PC-3 (cell line): ENCODE data around the gene HLCS. TPM values are rescaled to one million over a fixed set of nuclear protein-coding genes. Genes with fewer than 3 reads are reported as not detected.
A peak's percentile ranks its signal among the peaks of the same experiment; 100 is the strongest.

Source experiments
- ATAC-seq: fragments of 200-7000 bp; cut with Tn5 transposase; 2 replicates; pipeline ENCODE4 v1.9.1; 2020; ENCODE audit warnings: mild to moderate bottlenecking, moderate library complexity
- BruUV-seq: library from RNA; stranded (reverse); fragments of 400-500 nt; replicated peaks from 2 replicates; lab custom pipeline; 2021; lab: Mats Ljungman, UMichigan
- CTCF ChIA-PET: fragments of 300-600 bp; sonication (Branson Sonifier 250); formaldehyde crosslinking; loops from one replicate; lab custom pipeline; 2022; ENCODE audit warnings: antibody characterized with exemption; lab: Charles Lee
- POLR2A ChIA-PET: fragments of 300-600 bp; sonication (Branson Sonifier 250); formaldehyde crosslinking; loops from one replicate; lab custom pipeline; 2022; ENCODE audit warnings: antibody characterized with exemption; ENCODE audit not compliant: unreplicated experiment; lab: Charles Lee
- DNase-seq: peaks from one replicate; pipeline ENCODE4 v3.0.0-alpha.2; 2015
- H2AFZ ChIP-seq: fragments of 300-600 bp; sonication (generic); 2 replicates; pipeline ENCODE4 v1.6.0; 2016; ENCODE audit warnings: antibody characterized with exemption, low read length
- H3F3A ChIP-seq: fragments of 300-600 bp; sonication (generic); one replicate; pipeline ENCODE4 v1.6.0; 2017; ENCODE audit warnings: antibody characterized with exemption, low read length, control low read depth, mild to moderate bottlenecking; ENCODE audit not compliant: unreplicated experiment
- H3K27ac ChIP-seq: fragments of 300-600 bp; sonication (generic); 2 replicates; pipeline ENCODE4 v1.5.1; 2016; ENCODE audit warnings: mild to moderate bottlenecking, low read length
- H3K27me3 ChIP-seq: fragments of 300-600 bp; sonication (generic); 2 replicates; pipeline ENCODE4 v1.6.1; 2016; ENCODE audit warnings: low read length, mixed read lengths
- H3K36me3 ChIP-seq: fragments of 300-600 bp; sonication (generic); 2 replicates; pipeline ENCODE4 v1.6.1; 2016; ENCODE audit warnings: low read depth, mixed run types, low read length, mixed read lengths
- H3K4me1 ChIP-seq: fragments of 300-600 bp; sonication (generic); 2 replicates; pipeline ENCODE4 v1.5.1; 2016; ENCODE audit warnings: low read length; ENCODE audit not compliant: insufficient read depth
- H3K4me2 ChIP-seq: fragments of 300-600 bp; sonication (generic); 2 replicates; pipeline ENCODE4 v1.6.0; 2016; ENCODE audit warnings: low read length
- H3K4me3 ChIP-seq: fragments of 300-600 bp; sonication (generic); 2 replicates; pipeline ENCODE4 v1.5.1; 2016; ENCODE audit warnings: mild to moderate bottlenecking, low read length, mixed read lengths
- H3K79me2 ChIP-seq: fragments of 300-600 bp; sonication (generic); 2 replicates; pipeline ENCODE4 v1.6.1; 2017; ENCODE audit warnings: low read length, mixed read lengths
- H3K9ac ChIP-seq: fragments of 300-600 bp; sonication (generic); 2 replicates; pipeline ENCODE4 v1.6.0; 2016; ENCODE audit warnings: mild to moderate bottlenecking, low read length
- H3K9me2 ChIP-seq: fragments of 300-600 bp; sonication (generic); replicated peaks from 2 replicates; pipeline ENCODE4 v1.6.1; 2016; ENCODE audit warnings: mixed run types, low read length, mixed read lengths
- H3K9me3 ChIP-seq: fragments of 300-600 bp; sonication (generic); 2 replicates; pipeline ENCODE4 v1.6.1; 2016; ENCODE audit warnings: low read length, mixed read lengths
- H4K20me1 ChIP-seq: fragments of 300-600 bp; sonication (generic); 2 replicates; pipeline ENCODE4 v1.6.1; 2016; ENCODE audit warnings: low read length, mixed read lengths
- EZH2 ChIP-seq: fragments of 300-600 bp; sonication (generic); IDR thresholded peaks from one replicate; pipeline ENCODE4 v1.6.1; 2017; ENCODE audit warnings: antibody characterized with exemption, mild to moderate bottlenecking, low read length; ENCODE audit not compliant: unreplicated experiment
- EZH2phosphoT487 ChIP-seq: fragments of 300-600 bp; sonication (generic); IDR thresholded peaks from 2 replicates; pipeline ENCODE4 v1.6.1; 2018; ENCODE audit warnings: mild to moderate bottlenecking, antibody characterized with exemption, low read length, borderline replicate concordance
- intact Hi-C: fragments of 100-400 bp; cut with micrococcal nuclease; formaldehyde crosslinking; loops from 2 replicates; pipeline ENCODE4 v1.9.0; 2023
- total RNA-seq: library from RNA; depleted of rRNA; stranded (reverse); fragments of >200 nt; gene quantifications from 2 replicates; pipeline ENCODE4 v1.2.3, GENCODE V29; 2014
- TF ChIP-seq, protein P1 (sequence below): fragments of 300-600 bp; sonication (generic); conservative IDR thresholded peaks from 2 replicates; pipeline ENCODE4 v1.5.1; 2017; ENCODE audit warnings: antibody characterized with exemption, low read depth, mild to moderate bottlenecking, low read length

Gene HLCS
- total RNA-seq, 1 experiment from 2014 or later: 44.1 TPM

DNA sequence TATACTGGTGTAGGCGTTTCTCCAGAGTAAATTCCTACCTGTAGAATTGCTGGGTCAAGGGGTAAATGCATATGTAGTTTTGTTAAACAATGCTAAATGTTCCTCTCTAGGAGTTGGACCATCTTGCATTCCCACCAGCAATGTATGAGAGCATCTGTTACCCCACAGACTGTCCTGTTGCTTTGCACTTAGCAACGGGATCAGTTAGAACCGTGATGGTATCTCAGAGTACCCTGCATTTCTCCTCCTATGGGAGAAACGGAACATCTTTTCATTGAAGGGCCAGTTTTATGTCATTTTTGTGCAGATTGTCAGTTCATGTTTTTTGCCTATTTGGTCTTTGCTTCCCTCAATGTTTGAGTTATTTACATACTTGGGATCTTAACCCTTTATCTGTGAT lies 22.1 kb upstream of the HLCS start:
- DNase-seq (no peak), ATAC-seq (peak; percentile 18; the same call in 1 of the 2 replicates)
- Histone ChIP-seq H4K20me1 (no peaks in the 10 kb centered on the region), H3K9me3 (no peaks in the 10 kb centered on the region), H3K4me2 (peak overlapping the region; percentile 77), H3K4me1 (peaks cover 42% of the 10 kb centered on the region), H2AFZ (no peak overlapping the region), H3K27ac (peak overlapping the region; percentile 89), H3K4me3 (peak overlapping the region; percentile 47), H3K36me3 (no peaks in the 10 kb centered on the region), H3F3A (peaks cover 12% of the 10 kb centered on the region), H3K79me2 (no peaks in the 10 kb centered on the region), H3K9me2 (no peaks in the 10 kb centered on the region), H3K27me3 (no peaks in the 10 kb centered on the region), H3K9ac (peak overlapping the region; percentile 48)
- POLR2A ChIA-PET: no interaction called here
- no peak for TF ChIP-seq EZH2phosphoT487
- TF ChIP-seq, protein P1, sequence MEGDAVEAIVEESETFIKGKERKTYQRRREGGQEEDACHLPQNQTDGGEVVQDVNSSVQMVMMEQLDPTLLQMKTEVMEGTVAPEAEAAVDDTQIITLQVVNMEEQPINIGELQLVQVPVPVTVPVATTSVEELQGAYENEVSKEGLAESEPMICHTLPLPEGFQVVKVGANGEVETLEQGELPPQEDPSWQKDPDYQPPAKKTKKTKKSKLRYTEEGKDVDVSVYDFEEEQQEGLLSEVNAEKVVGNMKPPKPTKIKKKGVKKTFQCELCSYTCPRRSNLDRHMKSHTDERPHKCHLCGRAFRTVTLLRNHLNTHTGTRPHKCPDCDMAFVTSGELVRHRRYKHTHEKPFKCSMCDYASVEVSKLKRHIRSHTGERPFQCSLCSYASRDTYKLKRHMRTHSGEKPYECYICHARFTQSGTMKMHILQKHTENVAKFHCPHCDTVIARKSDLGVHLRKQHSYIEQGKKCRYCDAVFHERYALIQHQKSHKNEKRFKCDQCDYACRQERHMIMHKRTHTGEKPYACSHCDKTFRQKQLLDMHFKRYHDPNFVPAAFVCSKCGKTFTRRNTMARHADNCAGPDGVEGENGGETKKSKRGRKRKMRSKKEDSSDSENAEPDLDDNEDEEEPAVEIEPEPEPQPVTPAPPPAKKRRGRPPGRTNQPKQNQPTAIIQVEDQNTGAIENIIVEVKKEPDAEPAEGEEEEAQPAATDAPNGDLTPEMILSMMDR: no peak
- no peak for TF ChIP-seq EZH2
- TSS peak; percentile 34 for BruUV-seq
- CTCF ChIA-PET: no interaction called here
- intact Hi-C loops: loop anchor here (1.0 kb wide), 1 partner anchor 11 kb away; no protein-coding TSS in a partner anchor

DNA sequence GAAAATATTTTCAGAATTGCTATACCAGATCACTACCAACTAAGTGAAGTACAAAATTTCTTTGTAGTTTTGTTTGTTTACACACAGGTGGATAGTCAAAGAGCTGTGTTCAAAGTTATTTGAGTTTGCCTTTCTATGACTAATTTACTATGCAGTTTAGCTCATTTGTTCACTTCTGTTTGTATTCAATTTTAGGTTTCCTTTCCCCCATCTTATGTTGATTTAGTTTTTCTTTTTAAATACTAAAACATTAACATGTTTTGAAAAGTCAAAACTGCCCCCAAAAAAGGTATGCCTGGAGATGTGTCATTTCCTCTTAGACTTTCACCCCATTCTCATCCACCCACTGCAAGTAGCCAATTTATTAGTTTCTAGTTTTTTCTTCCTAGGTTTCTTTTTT lies 21.4 kb upstream of the HLCS start:
- BruUV-seq: no TSS peak
- DNase-seq: peak; percentile 69
- intact Hi-C loops: loop anchor here (1.0 kb wide), 1 partner anchor 11 kb away; no protein-coding TSS in a partner anchor

More for the DNA sequence above, 21.4 kb upstream of the HLCS start:
- H3K4me3 ChIP-seq: peak overlapping the region; percentile 47
- H3K27ac ChIP-seq: peak overlapping the region; percentile 89
- ATAC-seq: peak; percentile 46
- H3K79me2 ChIP-seq: no peaks in the 10 kb centered on the region
- TF ChIP-seq EZH2: no peak
- TF ChIP-seq, protein P1: no peak
- TF ChIP-seq EZH2phosphoT487: no peak
- H3K27me3 ChIP-seq: no peaks in the 10 kb centered on the region
- H2AFZ ChIP-seq: 0 out of 2 replicates have a peak overlapping the region, but pooled peaks have one; percentile 18
- CTCF ChIA-PET: interaction anchor here (0.8 to 1.5 kb wide), 5 partner anchors 11 to 72 kb away, joined by 3 to 47 read pairs (median 5); partner anchors contain the start of gene HLCS
- H3K9ac ChIP-seq: peak overlapping the region; percentile 48
- H3K4me2 ChIP-seq: peak overlapping the region; percentile 77
- no peaks in the 10 kb centered on the region for H3K36me3 ChIP-seq
- no peaks in the 10 kb centered on the region for H3K9me3 ChIP-seq
- POLR2A ChIA-PET: interaction anchor here (0.6 to 0.8 kb wide), 3 partner anchors 9 to 279 kb away, joined by 4 to 5 read pairs (median 4); partner anchors contain the start of gene VPS26C
- H3K9me2 ChIP-seq: no peaks in the 10 kb centered on the region
- H3K4me1 ChIP-seq: peaks cover 42% of the 10 kb centered on the region
- no peaks in the 10 kb centered on the region for H4K20me1 ChIP-seq
- H3F3A ChIP-seq: peaks cover 12% of the 10 kb centered on the region
